CD4-positive, alpha-beta T cell treated with Interferon alpha-2 for 1 hour (primary cell): ENCODE results near the gene NBPF1.
"Not testable (repeated sequence)": the region's sequence is repeated elsewhere in the genome, so short reads cannot be mapped to it uniquely, and the experiment has no call there.

Experiments used
- DNase-seq, 2 donors: peaks; one replicate each; pipeline ENCODE4 v3.0.0-alpha.2; 2020 to 2022

The NBPF1 gene

GRCh38 chr1:16613185-16614147 lies at the start of gene NBPF1:
NBPF1 (minus strand) TSS chr1:16613564.
- peak; percentile 83 to 85 for DNase-seq

GRCh38 chr1:16658234-16658633 lies 44.9 kb upstream of the NBPF1 start:
- not testable (repeated sequence) for DNase-seq

DNA sequence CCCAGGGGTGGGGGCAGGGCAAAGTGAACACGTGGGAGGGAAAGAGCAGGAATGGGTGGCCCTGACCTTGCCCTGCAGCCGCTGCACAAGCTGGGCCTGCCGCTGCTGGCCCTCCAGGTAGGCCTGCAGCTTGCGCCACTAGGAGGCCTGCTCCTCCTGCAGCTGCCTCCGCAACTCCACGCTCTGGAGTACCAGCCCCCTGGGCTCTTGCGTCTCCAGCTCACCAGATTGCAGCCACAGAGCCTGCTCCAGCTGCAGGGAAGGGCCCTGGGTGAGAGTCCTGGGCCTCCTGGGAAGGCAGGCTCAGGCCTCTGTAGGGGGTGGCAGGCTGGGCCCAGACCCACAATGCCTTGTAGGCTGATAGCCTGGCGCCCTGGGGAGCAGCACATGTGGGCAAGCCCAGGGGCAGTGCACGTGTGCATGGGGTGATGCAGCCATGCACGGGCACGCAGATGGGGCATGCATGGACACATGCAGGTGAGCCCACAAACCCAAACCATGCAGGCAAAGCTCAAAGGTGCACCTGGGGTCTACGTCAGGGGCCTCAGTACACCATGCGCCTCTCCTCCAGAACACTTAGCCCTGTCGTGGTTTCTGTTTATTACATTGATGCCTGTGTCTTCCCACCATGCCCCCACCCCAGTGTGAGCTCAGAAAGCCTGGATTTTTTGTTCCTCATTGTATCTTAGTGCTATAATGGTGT lies 43.8 kb upstream of the NBPF1 start:
- not testable (repeated sequence) for DNase-seq

DNA sequence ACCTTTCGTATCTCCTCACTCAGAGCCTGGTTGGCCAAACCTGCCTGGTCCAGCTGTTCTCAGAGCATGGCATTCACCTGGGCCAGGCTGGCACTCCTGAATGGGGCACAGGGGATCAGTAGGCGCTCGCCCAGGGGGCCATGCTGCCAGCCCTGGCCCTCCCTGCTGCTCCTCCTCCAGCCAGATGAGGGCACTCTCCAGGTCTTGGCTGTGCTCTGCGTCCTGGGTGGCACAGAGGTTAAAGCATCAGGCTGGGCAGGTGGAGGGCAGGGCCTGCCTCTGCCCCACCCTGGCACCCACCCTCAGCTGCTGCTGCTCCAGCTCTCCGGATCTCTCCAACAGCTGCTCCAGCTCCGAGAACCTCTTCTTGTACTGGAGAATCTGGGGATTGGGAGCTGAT lies 43.2 kb upstream of the NBPF1 start:
- not testable (repeated sequence) for DNase-seq

GRCh38 chr1:16651560-16651959 lies 38.2 kb upstream of the NBPF1 start:
- DNase-seq: not testable (repeated sequence)

- DNase-seq: not testable (repeated sequence)
Observed at GRCh38 chr1:16649960-16650359, 36.6 kb upstream of the NBPF1 start.

DNA sequence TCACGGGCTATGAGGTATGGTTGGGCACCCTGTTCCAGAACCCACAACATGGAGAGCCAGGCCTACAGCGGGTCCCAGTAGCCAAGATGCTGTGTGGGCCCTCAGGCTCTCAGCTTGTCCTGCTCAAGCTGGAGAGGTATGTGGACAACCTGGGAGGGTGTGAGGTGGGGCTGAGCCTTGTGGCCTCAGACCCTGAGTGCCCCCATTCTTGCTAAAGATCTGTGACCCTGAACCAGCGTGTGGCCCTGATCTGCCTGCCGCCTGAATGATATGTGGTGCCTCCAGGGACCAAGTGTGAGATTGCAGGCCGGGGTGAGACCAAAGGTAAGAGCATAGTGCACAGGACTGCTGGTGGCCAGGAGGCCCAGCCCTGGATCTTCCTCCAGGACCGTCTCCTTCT lies 36.0 kb upstream of the NBPF1 start:
- not testable (repeated sequence) for DNase-seq

DNA sequence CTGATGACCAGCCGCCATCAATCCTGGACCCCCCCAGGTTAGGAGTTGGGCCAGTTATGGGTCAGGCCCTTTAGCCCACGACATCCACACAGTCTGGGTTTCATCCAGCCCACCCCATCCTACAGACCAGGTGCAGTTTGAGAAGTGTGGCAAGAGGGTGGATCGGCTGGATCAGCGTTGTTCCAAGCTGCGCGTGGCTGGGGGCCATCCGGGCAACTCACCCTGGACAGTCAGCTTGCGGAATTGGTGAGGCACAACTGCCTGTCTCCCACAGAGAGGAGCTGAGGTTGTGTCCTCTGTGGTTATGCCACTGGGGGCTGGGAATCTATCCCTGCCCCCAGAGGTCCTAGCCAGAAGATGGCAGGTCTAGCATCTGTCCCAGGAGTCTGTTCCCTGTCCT lies 35.4 kb upstream of the NBPF1 start:
- DNase-seq: not testable (repeated sequence)

- not testable (repeated sequence) for DNase-seq
Observed at GRCh38 chr1:16648250-16648649, 34.9 kb upstream of the NBPF1 start.

- DNase-seq: peak in 1 of 2 donors; percentile 32
Observed at GRCh38 chr1:16647179-16648176, 34.1 kb upstream of the NBPF1 start.

GRCh38 chr1:16646716-16647115 lies 33.4 kb upstream of the NBPF1 start:
- DNase-seq: not testable (repeated sequence)

DNA sequence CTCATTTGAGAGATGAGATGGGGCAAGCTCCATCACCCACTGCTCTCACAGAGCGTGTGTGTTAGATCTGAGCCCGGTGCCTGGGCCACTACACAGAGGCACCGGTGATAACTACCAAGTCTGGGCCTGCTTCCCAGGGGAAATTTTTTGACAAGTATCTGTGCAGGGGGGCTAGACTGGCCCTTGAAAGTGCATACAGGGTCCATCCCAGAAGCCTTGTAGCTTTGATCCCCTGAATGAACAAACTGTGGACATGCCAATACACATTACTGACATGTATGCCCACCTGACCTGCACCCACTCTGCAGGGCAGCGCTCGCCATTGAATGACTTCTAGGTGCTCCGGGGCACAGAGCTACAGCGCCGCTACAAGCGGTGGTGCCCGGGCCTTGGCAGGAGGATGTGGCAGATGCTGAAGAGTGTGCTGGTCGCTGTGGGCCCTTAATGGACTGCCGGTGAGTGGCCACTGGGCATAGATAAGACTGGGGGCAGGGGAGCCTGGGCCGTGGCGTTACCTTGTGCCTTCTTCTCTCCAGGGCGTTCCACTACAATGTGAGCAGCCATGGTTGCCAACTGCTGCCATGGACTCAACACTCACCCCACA lies 32.8 kb upstream of the NBPF1 start:
- DNase-seq: peak in 1 of 2 donors; percentile 1

GRCh38 chr1:16645271-16646060 lies 32.1 kb upstream of the NBPF1 start:
- peak in 1 of 2 donors; percentile 1 for DNase-seq

GRCh38 chr1:16644482-16645270 lies 31.3 kb upstream of the NBPF1 start:
- peak; percentile 92 to 98 for DNase-seq

DNA sequence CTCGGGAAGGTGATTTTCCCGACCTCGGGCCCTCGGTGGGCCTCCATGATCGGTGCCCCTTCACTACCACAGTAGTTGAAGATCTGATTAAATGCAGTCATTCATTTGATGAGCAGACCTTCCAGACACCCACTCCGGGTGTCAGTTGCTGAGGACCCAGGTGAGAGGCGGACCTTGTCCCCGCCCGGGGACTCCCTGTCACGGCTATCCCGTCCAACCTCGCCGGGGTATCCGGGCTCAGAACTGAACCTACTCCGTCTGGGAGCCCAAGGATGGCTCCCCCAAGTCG lies 30.8 kb upstream of the NBPF1 start:
- no peak for DNase-seq

DNA sequence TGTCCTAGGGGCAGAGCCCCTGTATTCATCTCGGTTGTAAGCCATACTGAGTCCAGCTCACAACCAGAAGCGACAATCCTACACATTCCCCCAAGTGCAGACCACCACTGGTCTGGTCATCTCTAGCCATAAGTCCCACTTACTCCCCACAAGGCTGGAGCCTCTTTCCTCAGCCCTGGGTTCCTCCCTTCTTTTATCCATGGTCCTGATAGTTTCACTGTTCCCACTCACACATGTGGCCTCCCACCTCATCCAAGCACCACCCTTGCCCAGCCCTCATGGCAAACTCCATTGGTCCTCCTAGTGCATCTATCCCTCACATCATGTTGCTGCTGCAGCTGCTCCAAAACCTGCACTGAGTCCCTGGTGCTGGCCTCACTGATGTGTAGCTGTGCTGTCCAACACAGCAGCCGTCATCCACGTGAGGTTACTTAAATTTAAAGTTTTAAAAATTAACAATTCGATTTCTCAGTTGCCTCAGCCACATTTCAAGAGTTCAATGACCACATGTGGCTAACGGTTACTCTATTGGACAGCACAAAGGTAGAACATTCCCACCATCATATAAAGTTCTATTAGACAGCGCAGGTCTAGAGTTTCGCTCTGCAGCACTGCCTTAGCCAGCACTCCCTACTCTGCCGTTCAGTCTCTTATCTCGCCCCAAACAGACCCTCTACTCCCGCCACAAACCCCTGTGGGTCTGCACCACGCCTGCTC lies 30.3 kb upstream of the NBPF1 start:
- peak in 1 of 2 donors; percentile 2 for DNase-seq

DNA sequence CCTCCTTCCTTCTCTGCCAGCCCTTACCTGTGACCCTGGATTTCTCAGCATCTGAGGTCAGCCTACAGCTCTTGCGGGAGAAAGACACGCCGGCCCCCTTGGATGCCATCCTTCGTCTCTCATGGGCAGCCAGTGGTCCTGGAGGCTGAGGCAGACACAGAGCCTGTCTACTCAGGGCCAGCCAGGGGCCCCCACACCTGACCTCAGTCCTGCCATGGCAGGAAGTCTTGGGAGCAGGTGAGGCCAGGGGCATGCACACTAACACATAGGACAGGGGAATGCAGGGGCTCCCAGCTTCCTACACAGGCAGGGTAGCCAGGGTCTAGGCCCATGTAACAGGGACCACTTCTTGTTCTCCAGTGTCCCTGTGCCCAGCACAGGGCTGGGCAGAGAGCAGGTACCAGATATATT lies 29.6 kb upstream of the NBPF1 start:
- DNase-seq: not testable (repeated sequence)

- DNase-seq: not testable (repeated sequence)
Observed at GRCh38 chr1:16642025-16642966, 28.9 kb upstream of the NBPF1 start.
